ENCODE data around the gene NIBAN1. TPM values are rescaled to one million over a fixed set of nuclear protein-coding genes. Genes with fewer than 3 reads are reported as not detected.

NIBAN1 gene
- total RNA-seq, 1 donor from 2014 or later: 0.63 TPM

- Mint-ChIP-seq H3K9me3 (peaks cover 7% of the 10 kb centered on the region), H3K36me3 (ENCODE audit: low read depth) (no peaks in the 10 kb centered on the region), H3K27ac (ENCODE audit: unreplicated experiment) (no peak overlapping the region), H3K4me1 (no peaks in the 10 kb centered on the region), H3K4me3 (no peak overlapping the region), H3K27me3 (ENCODE audit: low read depth) (no peaks in the 10 kb centered on the region)
- TF ChIP-seq CTCF (conservative IDR thresholded peaks at IDR 0.05): no peak
- DNase-seq (ENCODE audit: low read depth, low spot score): no peak
Observed at GRCh38 chr1:184930232-184930631, 44.1 kb downstream of the NIBAN1 start.

- Mint-ChIP-seq H3K4me1 (no peaks in the 10 kb centered on the region), H3K9me3 (peaks cover 7% of the 10 kb centered on the region), H3K27me3 (ENCODE audit: low read depth) (no peaks in the 10 kb centered on the region), H3K36me3 (ENCODE audit: low read depth) (no peaks in the 10 kb centered on the region), H3K4me3 (no peak overlapping the region), H3K27ac (ENCODE audit: unreplicated experiment) (no peak overlapping the region)
- no peak for DNase-seq (ENCODE audit: low read depth, low spot score)
- no peak for TF ChIP-seq CTCF (conservative IDR thresholded peaks at IDR 0.05)
Observed at GRCh38 chr1:184929711-184930202, 44.6 kb downstream of the NIBAN1 start.

- no peak overlapping the region for H3K27ac Mint-ChIP-seq (ENCODE audit: unreplicated experiment)
- H3K27me3 Mint-ChIP-seq (ENCODE audit: low read depth): no peaks in the 10 kb centered on the region
- no peak for TF ChIP-seq CTCF (conservative IDR thresholded peaks at IDR 0.05)
- no peaks in the 10 kb centered on the region for H3K36me3 Mint-ChIP-seq (ENCODE audit: low read depth)
- no peaks in the 10 kb centered on the region for H3K4me1 Mint-ChIP-seq
- H3K9me3 Mint-ChIP-seq: peaks cover 5% of the 10 kb centered on the region
- no peak overlapping the region for H3K4me3 Mint-ChIP-seq
- no peak for DNase-seq (ENCODE audit: low read depth, low spot score)
Observed at GRCh38 chr1:184928394-184928793, 45.9 kb downstream of the NIBAN1 start.

Other genes with a start within 250 kb of the NIBAN1 start
- gene EDEM3, start 219.7 kb downstream of the NIBAN1 start, total RNA-seq: 19.8 and 28.5 TPM in 2 replicates
- gene RNF2, start 71.0 kb upstream of the NIBAN1 start, total RNA-seq: 44.0 and 47.1 TPM in 2 replicates
- gene TRMT1L, start 182.4 kb upstream of the NIBAN1 start, total RNA-seq: 19.7 and 24.0 TPM in 2 replicates
- 4.5 and 5.8 TPM in 2 replicates for gene SWT1, start 182.7 kb upstream of the NIBAN1 start, total RNA-seq

Data from neural crest cell (in vitro differentiated cells).